Measurements from ENCODE around the gene TNRC18.

TNRC18 gene

DNA sequence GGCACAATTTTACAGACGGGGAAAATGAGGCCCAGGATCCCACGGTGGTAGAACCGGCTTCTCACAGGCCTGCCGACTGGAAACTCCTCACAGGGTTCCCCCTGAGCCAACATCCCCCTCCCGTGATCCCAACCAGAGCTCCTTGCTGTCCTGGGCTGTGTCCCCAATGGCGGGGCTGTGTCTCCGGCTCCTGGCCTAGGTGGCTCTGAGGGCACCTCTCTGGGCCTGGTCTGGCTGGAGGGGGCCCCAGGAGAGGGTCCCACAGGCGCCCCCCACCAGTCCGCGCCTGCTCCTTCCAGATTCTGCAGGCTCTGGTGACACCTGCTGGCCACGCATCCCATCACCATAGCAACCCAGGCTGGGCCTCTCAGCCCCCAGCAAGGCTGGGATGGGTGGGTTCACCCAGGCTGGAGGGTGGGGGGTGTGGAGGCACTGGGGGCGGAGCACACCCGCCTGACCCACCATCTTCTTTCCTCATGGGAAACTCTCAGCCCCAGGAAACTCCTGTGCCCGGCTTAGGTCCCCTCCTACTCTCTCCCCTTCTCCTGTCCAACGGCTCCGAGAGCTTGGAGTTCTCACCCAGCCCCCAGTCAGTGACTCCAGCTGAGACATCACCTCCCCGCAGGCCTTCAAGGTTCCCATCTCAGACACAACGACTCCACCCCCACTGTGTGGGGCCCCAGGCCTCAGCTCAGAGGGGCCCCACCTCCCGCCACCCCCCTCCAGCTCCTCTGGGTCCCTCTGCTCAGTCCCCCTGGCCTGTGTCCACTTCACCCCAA lies 27.1 kb upstream of the TNRC18 start:
- no peak for DNase-seq (ENCODE audit: extremely low read depth in 1 of 2, low read depth in 1 of 2)

DNA sequence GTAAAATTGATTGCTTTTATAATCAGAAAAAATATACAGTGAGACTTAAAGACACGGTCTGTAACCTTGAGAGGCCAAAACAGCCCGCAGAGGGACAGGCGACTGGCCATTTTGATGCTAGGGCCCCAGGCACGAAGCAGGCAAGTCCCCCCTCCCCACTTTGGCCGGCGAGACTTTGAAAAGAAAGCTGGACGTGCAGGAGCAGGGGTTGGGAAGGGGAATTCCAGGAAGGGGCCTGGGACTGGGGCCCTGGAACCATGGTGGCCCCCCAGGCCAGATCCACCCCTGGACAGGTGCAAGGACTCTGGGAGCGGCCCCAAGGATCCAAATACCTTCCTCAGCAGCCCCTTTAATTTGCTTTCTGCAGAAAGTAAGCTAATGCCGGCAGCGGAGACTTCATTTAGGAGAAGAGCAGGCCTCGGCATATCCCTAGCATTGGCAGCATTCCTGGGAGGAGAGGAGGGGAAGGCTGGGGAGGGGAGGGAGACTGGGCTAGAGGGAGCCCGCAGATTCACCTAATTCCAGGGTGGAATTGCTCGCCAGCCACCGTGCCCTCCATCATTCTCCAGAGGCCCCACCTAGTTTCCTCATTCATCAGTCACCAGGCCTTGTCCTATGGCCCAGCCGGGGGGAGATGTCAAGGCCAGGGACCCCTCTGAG lies 24.9 kb upstream of the TNRC18 start:
- DNase-seq (ENCODE audit: extremely low read depth in 1 of 2, low read depth in 1 of 2), result no peak

DNA sequence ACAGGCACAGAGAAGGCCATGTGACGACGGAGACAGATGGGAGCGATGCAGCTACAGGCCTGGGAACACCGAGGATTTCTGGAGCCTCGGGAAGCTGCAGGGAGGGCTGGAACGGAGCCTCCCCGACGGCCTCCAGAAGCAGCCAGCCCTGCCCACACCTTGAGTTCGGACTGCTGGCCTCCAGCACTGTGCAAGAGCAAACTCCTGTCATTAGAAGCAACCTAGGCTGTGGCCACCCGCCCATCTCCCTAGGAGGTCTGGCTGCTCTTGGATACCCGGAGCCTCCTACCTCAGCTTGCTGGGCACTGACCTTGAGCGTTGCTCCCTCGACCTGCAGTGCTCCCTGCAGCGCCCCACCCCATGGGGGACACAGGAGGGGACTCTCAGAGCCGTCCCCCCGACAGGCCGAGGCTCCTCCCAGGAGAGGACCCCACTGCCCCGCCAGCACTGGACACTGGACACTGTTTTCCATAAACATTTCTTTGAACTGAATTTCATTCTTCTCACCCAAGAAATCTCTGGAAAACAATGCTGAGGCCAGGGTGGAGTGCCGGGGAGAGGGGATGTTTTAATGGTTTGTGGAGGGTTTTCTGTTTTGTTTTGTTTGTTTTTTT lies 22.5 kb upstream of the TNRC18 start:
- no peak for DNase-seq (ENCODE audit: extremely low read depth in 1 of 2, low read depth in 1 of 2)

DNA sequence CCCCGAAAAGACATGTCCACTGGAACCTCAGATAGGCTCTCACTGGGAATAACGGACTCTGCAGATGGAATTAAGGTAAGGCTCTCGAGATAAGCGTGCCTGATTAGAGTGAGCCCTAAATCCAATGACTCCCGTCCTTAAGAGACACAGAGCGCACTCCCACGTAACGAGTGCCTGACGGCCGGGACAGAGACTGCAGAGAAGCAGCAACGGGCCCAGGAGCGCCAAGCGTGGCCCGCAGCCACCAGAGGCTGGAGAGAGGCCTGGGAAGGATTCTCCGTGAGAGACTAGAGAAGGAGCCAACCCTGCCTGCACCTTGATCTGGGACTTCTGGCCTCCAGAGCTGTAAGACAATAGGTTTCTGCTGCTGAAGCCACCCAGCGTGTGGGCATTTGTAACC lies 20.0 kb upstream of the TNRC18 start:
- DNase-seq (ENCODE audit: extremely low read depth in 1 of 2, low read depth in 1 of 2), result no peak

DNA sequence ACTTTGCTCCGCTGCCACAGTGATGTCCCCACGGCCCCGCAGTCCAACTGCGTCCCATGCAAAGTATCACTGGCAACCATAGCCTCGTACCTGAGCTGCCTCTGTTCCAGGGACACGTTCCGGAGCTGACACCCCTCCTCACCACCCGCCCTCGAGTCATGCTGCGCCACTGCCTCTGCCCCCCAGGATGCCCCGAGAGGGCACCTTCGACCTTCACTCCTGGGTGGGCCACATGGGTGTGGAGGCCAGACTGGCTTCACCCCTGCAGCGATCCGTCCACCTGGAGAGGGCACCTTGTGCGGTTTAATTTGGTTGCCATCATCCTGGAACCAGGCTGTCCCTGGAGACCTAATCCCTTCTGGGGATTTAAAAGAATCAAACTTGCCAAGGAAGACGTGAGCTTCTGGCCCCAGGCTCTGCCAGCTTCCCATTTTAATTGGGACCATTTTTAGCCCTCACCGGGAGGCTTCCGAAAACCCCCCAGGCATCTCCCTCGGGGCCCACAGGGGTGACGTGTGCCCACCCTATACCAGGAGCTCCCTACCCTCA lies 19.2 kb upstream of the TNRC18 start:
- no peak for DNase-seq (ENCODE audit: extremely low read depth in 1 of 2, low read depth in 1 of 2)

DNA sequence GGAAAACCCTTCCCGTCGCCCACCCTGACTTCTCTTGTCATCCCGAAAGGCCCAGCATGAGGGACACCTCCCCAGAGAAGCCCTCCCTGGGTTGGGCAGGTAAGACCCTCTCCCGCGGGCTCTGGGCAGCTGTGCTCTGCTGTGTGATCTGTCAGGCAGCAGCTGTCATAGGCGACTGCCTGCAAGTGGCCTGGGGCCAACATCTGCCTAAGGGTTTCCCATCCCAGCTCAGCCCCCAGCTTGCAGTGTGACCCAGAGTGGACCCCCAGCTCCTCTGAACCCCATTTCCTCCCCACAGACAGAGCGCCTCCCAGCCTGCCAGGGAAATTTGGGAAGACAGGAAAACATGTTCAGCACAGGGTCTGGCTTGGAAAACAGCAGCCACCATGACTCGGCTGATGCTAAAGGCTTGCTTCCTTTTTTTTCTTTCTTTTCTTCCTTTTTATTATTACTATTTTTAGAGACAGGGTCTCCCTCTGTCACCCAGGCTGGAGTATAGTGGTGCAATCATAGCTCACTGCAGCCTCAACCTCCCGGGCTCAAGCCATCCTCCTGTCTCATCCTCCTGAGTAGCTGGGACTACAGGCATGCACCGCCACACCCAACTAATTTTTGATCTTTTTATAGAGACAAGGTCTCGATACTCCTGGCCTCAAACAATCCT lies 18.3 kb upstream of the TNRC18 start:
- no peak for DNase-seq (ENCODE audit: extremely low read depth in 1 of 2, low read depth in 1 of 2)

DNA sequence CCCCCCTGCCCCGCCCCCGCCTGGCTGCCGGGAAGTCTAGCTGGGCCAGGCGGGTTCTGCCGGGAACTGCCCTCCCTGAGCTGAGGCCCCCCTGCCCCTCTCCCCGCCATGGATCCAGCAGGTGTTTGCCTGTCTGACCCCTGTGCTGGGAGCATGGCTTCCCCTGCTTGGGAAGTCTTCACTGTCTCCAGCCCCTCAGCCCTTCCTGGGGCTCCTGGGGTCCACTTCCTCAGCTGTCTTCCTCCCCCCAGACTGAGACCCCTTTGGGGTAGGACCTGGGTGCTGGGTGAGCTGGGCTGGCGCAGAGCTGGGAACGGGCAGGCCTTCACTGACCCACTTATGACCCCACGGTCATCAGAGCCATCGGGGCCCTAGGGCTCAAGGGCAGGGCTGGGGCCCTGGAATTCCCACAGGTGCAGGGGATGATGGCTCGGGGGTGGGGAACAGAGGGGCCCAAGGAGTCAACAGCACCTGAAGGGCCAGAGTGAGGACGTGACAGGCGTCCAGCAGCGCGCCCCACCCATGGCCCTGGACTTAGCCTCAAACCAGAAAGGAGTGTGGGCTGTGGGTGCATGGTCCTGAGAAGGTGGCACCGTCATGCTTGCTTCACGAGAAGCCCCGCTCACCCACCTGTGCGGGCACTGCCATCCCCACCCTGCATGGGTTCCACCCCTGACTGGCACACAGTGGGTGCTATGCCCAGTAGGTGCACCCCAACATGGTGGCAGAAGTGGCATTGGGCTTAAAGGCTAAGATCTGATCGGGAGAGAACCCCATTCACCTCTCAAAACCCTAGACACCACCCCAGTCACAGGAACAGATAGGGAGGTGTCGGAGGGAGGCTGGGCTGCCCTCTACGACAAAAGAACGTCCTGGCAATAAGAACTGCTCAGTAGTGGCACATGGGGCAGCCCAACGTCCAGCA lies 16.2 kb upstream of the TNRC18 start:
- no peak for DNase-seq (ENCODE audit: extremely low read depth in 1 of 2, low read depth in 1 of 2)

DNA sequence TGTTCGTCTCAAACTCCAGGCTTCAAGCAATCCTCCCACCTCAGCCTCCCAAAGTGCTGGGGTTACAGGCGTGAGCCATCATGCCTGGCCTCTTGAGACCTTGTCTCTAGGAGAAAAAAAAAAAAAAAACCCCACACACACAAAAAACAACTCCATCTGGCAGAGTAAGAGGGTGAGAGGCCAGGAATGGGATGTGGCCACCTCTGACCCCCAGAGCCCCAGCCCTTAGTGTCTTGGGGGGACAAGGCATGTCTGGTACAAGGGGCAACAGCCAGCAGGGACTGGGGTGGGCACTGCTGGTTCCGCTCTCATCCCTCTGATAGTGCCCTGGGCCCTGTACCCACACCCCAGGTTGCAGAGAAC lies 15.6 kb upstream of the TNRC18 start:
- DNase-seq (ENCODE audit: extremely low read depth in 1 of 2, low read depth in 1 of 2), result no peak

DNA sequence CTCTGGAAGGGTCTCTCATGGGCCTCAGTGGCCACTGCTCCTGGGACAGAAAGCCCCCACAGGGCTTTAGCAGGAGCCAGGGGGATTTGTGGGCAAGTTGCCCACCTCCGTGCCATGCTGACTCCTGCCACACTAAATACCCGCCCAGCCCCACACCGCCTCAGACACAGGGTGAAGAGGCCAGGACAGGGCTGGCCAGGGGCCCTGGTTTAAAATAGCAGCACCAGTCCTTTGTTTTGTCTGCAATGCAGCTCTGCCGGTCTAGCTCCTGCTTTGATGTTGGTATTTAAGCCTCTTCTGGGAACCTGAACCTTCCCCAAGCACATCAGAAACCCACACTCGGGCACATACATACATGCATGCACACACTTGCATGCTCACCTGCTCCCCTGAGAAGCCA lies 14.4 kb upstream of the TNRC18 start:
- no peak for DNase-seq (ENCODE audit: extremely low read depth in 1 of 2, low read depth in 1 of 2)

DNA sequence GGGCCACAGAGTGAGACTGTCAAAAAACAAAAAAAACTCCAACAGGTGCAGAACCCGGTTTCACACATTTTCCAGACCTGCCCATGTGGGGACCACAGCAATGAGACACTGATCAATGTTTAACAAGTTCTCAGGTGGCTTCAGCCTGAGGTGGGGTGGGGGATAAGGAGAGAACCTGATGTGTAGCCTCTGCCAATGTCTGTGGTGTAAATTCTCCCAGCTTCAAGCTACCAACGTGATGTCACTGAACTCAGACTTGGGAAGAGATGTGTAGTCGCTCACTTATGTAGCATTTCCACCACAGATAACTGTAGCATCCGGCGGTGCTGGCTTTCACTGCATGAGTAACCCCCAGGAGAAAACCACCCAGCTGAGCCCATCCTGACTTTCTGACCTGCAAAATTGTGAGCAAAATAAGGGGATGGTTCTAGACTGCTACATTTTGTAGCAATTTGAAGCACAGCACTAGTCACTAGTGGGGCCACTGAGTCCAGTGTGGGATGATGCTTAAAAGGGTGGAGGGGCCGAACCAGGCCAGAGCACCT lies 13.8 kb upstream of the TNRC18 start:
- DNase-seq (ENCODE audit: extremely low read depth in 1 of 2, low read depth in 1 of 2), result no peak

DNA sequence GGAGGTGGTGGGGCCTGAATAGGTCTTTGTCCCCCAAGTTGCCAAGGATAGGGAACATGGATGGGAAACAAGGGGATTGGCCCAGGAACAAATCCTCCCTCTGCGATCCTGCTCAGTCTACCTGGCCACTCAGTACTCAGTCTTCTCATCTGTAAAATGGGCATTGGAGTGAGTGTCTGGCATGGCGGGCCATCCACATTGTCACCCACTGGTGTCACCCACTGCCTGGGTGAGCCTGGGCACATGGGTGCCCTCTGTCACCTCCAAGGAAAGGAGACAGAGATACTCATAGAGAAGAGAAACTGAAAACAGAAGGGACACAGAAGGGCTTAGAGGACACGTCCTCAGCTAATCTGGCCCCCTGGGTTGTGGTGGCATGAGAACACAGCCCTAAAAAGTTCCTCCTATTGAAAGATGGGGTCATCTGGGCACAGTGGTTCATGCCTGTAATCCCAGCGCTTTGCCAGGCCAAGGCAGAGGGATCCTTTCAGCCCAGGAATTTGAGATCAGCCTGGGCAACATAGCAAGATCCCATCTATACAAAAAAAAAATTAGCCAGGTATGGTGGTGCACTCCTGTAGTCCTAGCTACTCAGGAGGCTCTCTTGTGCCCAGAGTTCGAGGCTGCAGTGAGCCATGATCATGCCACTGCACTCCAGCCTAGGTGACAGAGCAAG lies 12.5 kb upstream of the TNRC18 start:
- DNase-seq (ENCODE audit: extremely low read depth in 1 of 2, low read depth in 1 of 2), result no peak

DNA sequence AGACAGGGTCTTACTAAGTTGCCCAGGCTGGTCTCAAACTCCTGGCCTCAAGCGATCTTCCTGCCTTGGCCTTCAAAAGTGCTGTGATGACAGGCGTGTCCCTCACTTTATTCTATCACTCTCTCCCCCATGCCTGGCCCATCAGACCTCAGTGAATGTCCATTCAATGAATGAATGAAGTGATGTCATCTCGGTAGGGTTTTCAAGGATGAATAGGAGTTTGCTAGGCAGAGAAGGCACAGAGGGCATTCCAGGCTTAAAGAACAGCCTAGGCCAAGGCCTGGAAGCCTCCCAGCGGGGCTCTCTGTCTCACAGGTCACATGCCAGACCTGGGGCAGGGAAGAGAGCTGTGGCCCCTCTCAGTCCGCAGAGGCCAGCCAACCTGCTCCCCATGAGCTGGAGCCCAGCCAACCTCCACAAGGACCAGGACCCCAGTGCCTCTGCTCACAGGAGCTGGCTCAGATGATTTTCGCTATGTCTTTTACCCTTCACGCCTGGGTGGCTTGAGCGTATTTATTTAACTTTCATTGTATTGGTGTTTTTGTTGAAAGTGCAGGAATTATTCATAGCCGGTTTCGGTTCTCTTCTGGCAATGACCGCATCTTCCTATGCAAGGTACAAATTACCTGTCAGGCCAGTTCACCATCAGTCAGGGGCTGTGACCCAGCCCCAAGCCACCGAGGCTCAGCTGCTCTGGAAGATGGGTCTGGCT lies 11.8 kb upstream of the TNRC18 start:
- DNase-seq (ENCODE audit: extremely low read depth in 1 of 2, low read depth in 1 of 2), result no peak

DNA sequence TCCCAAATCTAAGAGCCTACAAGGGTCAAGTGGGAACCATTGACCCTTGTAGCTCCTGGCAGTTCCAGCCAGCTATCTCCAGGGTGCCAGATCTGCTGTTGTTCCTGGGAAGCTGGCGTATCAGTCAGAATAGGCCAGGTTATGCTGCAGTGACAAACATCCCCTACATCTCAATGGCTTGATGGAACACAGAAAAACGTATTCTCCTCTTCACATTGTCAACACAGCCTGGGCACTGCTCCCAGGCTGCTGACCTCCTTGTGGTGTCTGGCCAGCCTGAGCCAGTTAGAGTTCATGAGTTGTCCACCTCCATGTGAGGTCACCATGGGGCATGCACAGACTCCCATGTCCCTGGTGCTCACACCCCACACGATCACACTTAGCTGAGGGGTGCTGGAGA lies 9.5 kb upstream of the TNRC18 start:
- no peak for DNase-seq (ENCODE audit: extremely low read depth in 1 of 2, low read depth in 1 of 2)

DNA sequence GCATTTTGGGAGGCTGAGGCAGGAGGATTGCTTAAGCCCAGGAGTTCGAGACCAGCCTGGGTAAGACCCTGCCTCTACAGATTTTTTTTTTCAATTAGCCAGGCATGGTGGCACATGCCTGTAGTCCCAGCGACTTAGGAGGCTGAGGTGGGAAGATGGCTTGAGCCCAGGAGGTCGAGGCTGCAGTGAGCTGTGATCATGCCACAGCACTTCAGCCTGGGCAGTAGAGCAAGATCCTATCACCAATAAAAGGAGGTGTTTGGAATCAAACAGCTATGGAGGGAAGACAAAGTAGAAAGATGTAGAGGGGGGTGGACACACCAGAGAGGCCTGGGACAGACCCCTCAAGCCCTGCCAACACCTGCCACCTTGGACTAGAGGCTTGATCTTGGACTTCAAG lies 9.1 kb upstream of the TNRC18 start:
- no peak for DNase-seq (ENCODE audit: extremely low read depth in 1 of 2, low read depth in 1 of 2)

DNA sequence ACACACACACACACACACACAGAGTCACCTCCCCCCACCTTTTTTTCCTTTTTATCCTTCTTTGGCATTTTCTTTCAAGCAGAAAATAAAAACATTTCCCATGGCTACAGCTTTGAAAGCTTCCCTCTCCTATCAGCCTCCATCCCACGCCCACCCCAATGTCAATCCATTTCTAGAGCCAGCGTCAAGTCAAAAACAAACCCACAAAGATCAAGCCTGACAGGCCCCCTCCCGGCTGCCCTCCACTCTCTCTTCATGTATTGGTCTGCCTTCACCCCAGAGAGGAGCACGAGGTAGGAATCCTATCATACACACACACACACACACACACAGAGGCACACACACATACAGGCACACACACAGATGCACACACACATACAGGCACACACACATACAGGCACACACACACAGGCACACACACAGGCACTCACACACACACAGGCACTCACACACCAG lies 8.0 kb upstream of the TNRC18 start:
- DNase-seq (ENCODE audit: extremely low read depth in 1 of 2, low read depth in 1 of 2), result no peak

DNA sequence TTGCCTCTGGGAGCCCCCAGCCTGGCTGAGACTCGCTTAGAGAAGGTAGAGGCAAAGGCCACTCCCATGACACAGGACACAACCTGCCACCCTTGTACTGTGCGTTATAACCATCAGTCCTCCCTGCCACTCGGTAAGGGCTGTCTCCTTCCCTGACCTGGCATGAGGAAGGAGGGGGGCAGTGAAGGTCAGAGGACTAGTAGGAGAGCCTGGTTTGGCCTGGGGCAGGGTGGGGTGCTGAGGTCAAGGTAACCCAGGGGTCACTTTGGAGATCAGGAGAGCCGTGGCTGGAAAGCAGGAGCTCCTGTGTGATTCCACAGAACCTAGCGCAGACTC lies 6.9 kb upstream of the TNRC18 start:
- no peak for DNase-seq (ENCODE audit: extremely low read depth in 1 of 2, low read depth in 1 of 2)

DNA sequence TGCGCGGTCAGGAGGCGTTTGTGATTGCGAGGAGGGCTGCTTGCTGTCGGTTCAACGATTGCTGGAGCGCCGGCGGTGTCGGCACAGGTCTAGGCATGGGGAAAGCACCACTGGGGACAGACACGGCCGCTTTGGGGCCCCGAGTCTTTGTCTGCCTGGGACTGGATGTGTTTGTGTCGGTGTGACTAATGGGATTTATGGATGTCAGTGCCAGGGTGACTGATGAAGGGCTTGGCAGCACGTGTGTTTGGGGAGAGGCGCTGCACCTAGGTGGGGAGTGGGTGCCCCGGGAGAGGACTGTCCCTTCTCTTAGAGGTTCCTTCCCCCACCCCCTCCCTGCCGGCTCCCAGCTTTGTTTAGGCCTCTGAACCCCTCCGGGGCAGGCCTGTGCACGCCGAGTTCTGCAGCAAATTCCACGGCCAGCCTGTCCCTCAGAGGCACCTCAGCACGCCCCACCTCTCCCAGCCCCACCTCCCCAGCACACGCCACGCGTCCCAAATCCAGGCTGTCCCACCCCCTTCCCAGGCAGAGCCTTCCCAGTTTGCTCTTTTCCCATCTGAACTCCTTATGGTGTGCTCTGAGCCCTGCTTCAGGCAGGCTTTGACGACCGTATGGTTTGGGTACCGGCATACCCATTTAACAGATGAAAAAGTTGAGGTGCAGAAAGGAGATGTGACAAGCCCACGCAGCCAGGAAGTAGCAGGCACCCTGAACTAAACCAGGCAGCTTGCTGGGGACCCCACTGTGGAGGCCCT lies 6.4 kb upstream of the TNRC18 start:
- DNase-seq (ENCODE audit: extremely low read depth in 1 of 2, low read depth in 1 of 2), result no peak

DNA sequence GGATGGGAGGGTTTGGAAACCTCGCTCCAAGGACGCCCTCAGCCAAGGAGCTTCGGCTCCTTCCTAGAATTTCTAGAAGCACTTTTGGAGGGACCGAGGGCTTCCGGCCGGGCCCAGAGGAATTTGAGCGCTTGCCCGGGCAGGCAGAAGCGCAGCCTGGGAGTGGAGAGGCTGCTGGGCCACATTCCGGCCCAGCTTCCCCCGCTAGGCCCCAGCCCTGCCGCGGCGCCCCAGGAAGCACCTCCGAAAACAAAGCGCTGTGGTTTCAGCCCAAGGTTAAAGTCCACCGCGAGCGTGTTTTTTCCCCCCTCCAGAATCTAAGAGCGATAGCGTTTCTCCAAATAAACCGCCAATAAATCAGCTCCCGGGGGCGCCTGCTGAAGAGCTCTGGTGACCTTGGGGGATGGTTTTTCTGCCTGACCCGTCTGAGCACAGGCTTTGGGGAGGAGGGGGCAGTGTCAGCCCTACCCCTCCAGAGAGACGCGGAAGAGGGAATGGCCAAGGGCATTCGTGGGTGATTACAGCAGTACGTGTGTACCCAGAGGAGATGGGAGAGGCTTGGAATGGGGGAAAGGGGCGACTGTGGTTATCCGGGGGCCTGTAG lies 5.7 kb upstream of the TNRC18 start:
- DNase-seq (ENCODE audit: extremely low read depth in 1 of 2, low read depth in 1 of 2), result no peak

Data from stimulated activated CD8-positive, alpha-beta memory T cell treated with anti-CD3 and anti-CD28 coated beads, Interleukin-7, amount 100 ng/mL, for 48 hours (primary cell).